HEK293 (cell line): ENCODE results near the gene PLCH2.

ENCODE experiments used
- CTCF ChIP-seq: fragments of 450-650 bp; formaldehyde crosslinking; IDR thresholded peaks from 2 replicates; pipeline ENCODE4 v1.5.1; 2016; ENCODE audit warnings: missing biosample characterization, missing genetic modification characterization
- PBX3 ChIP-seq: sonication (generic); formaldehyde crosslinking; IDR thresholded peaks from 2 replicates; pipeline ENCODE4 v1.8.1; 2022; ENCODE audit warnings: mild to moderate bottlenecking, moderate library complexity, missing genetic modification reagents
- SP7 ChIP-seq: fragments of 450-650 bp; formaldehyde crosslinking; IDR thresholded peaks from 2 replicates; pipeline ENCODE4 v1.5.1; 2016; ENCODE audit warnings: missing biosample characterization, missing genetic modification characterization
- ZBTB20 ChIP-seq: fragments of 450-650 bp; formaldehyde crosslinking; IDR thresholded peaks from 2 replicates; pipeline ENCODE4 v1.5.1; 2016; ENCODE audit warnings: missing biosample characterization, missing genetic modification characterization
- ZFP37 ChIP-seq: fragments of 450-650 bp; formaldehyde crosslinking; IDR thresholded peaks from 2 replicates; pipeline ENCODE4 v1.5.1; 2016; ENCODE audit warnings: missing biosample characterization, missing genetic modification characterization
- ZNF175 ChIP-seq: fragments of 450-650 bp; formaldehyde crosslinking; IDR thresholded peaks from 2 replicates; pipeline ENCODE4 v1.5.1; 2016; ENCODE audit warnings: missing biosample characterization, missing genetic modification characterization
- ZNF24 ChIP-seq: fragments of 450-650 bp; formaldehyde crosslinking; IDR thresholded peaks from 2 replicates; pipeline ENCODE4 v1.5.1; 2016; ENCODE audit warnings: missing biosample characterization, missing genetic modification characterization
- ZNF274 ChIP-seq, 2 experiments: fragments of 200-500 bp in 1 of 2; fragments of 450-650 bp in 1 of 2; sonication (Bioruptor generic) in 1 of 2; formaldehyde crosslinking in 1 of 2; IDR thresholded peaks; 2 replicates each; pipeline versions ENCODE4 v1.5.1 to v1.6.1; 2014 to 2016; ENCODE audit warnings: borderline replicate concordance in 1 of 2, inconsistent platforms in 1 of 2, low read length in 1 of 2, missing biosample characterization in 1 of 2, missing genetic modification characterization in 1 of 2
- ZNF404 ChIP-seq: fragments of 450-650 bp; formaldehyde crosslinking; IDR thresholded peaks from 2 replicates; pipeline ENCODE4 v1.5.1; 2017; ENCODE audit warnings: missing biosample characterization, missing genetic modification characterization
- ZNF426 ChIP-seq: fragments of 450-650 bp; formaldehyde crosslinking; IDR thresholded peaks from 2 replicates; pipeline ENCODE4 v1.5.1; 2017; ENCODE audit warnings: missing biosample characterization, missing genetic modification characterization, mild to moderate bottlenecking, inconsistent platforms, moderate library complexity
- ZNF837 ChIP-seq: fragments of 450-650 bp; formaldehyde crosslinking; IDR thresholded peaks from 2 replicates; pipeline ENCODE4 v1.5.1; 2016; ENCODE audit warnings: missing biosample characterization, missing genetic modification characterization

- TF ChIP-seq ZNF404 (tag by site-specific recombination) (no peak), ZNF837 (tag by site-specific recombination) (no peak), CTCF (no peak), PBX3 (CRISPR knock-in tag) (no peak), SP7 (no peak), ZNF175 (tag by site-specific recombination) (no peak), ZFP37 (tag by site-specific recombination) (no peak), ZNF274 (IDR thresholded peaks at IDR 0.05; ENCODE audit: low read length) (no peak), ZNF274 (tag by site-specific recombination; IDR thresholded peaks at IDR 0.05; ENCODE audit: borderline replicate concordance) (no peak), ZBTB20 (tag by site-specific recombination) (no peak), ZNF24 (tag by site-specific recombination) (no peak), ZNF426 (tag by site-specific recombination) (no peak)
These were observed 59.4 kb downstream of the PLCH2 start for GRCh38 chr1:2535455-2535854.
